Breast epithelium (tissue), 3 donors: ENCODE results near the gene ITM2C.

Experiments
- POLR2A ChIP-seq: fragments of 450-650 bp; IDR thresholded peaks from one replicate; pipeline ENCODE4 v1.6.1; 2016; ENCODE audit warnings: antibody characterized with exemption, mild to moderate bottlenecking, moderate library complexity
- TF ChIP-seq, protein P1 (sequence below), 3 donors: fragments of 450-650 bp; IDR thresholded peaks; one replicate each; pipeline ENCODE4 v1.5.1; 2016 to 2017; ENCODE audit warnings: antibody characterized with exemption in 3 of 3, mild to moderate bottlenecking in 3 of 3, moderate library complexity in 3 of 3

DNA sequence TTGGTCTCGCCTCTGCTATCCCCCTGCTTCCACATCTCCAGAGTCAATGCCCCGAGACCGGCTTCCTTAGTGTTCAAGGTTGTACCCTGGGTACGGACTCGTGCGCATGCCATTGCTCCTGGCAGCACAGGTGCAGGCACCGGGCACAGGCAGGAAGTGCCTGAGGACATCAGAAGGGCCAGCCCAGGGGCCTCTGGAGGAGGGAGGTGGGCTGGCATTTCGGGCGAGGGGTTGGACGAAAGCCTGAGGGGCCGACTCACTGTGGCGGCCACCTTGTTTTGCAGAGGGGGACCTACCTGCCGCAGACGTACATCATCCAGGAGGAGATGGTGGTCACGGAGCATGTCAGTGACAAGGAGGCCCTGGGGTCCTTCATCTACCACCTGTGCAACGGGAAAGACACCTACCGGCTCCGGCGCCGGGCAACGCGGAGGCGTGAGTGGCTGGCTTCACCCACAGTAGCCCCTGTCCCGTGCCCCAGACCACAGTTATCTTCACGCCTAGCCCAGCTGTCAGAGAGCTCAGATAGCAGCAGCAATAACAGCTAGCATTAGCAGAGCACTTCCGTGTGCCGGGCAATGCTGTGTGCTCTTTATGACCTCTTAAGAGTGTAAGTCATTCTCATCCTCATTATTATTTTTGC is 12.5 kb downstream of the ITM2C start:
- TF ChIP-seq, protein P1, sequence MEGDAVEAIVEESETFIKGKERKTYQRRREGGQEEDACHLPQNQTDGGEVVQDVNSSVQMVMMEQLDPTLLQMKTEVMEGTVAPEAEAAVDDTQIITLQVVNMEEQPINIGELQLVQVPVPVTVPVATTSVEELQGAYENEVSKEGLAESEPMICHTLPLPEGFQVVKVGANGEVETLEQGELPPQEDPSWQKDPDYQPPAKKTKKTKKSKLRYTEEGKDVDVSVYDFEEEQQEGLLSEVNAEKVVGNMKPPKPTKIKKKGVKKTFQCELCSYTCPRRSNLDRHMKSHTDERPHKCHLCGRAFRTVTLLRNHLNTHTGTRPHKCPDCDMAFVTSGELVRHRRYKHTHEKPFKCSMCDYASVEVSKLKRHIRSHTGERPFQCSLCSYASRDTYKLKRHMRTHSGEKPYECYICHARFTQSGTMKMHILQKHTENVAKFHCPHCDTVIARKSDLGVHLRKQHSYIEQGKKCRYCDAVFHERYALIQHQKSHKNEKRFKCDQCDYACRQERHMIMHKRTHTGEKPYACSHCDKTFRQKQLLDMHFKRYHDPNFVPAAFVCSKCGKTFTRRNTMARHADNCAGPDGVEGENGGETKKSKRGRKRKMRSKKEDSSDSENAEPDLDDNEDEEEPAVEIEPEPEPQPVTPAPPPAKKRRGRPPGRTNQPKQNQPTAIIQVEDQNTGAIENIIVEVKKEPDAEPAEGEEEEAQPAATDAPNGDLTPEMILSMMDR (IDR thresholded peaks at IDR 0.05) = no peak
- TF ChIP-seq POLR2A = no peak
